Heart left ventricle (tissue), 16 donors: Measurements from ENCODE around the gene CELF2. TPM values are rescaled to one million over a fixed set of nuclear protein-coding genes. Genes with fewer than 3 reads are reported as not detected.

Source experiments
- ATAC-seq, 4 donors: fragments of 200-7000 bp; cut with Tn5 transposase; one replicate each; pipeline ENCODE4 v1.9.1; 2020 to 2022; ENCODE audit warnings: moderate library complexity in 4 of 4, mild to moderate bottlenecking in 3 of 4, moderate number of reproducible peaks in 1 of 4
- DNase-seq, 5 donors: peaks; one replicate each; pipeline ENCODE4 v3.0.0-alpha.2; 2020
- H3K27ac ChIP-seq, 12 donors: fragments of 200-600 bp; sonication (generic) in 4 of 12; one replicate each; pipeline versions ENCODE4 v1.5.0 to v1.8.0; 2016 to 2022; ENCODE audit warnings: mild to moderate bottlenecking in 2 of 12
- H3K27me3 ChIP-seq, 9 donors: fragments of 200-600 bp; sonication (generic) in 2 of 9; one replicate each; pipeline versions ENCODE4 v1.5.1 to v1.8.0; 2016 to 2022; ENCODE audit warnings: mild to moderate bottlenecking in 3 of 9
- H3K36me3 ChIP-seq, 9 donors: fragments of 200-600 bp; sonication (generic) in 2 of 9; one replicate each; pipeline versions ENCODE4 v1.5.0 to v1.8.0; 2018 to 2022; ENCODE audit warnings: mild to moderate bottlenecking in 2 of 9
- H3K4me1 ChIP-seq, 12 donors: fragments of 200-600 bp; sonication (generic) in 4 of 12; one replicate each; pipeline versions ENCODE4 v1.5.0 to v1.8.0; 2016 to 2022; ENCODE audit warnings: mild to moderate bottlenecking in 3 of 12
- H3K4me3 ChIP-seq, 12 donors: fragments of 200-600 bp; sonication (generic) in 4 of 12; one replicate each; pipeline versions ENCODE4 v1.5.0 to v1.8.0; 2017 to 2022; ENCODE audit warnings: mild to moderate bottlenecking in 9 of 12, moderate library complexity in 4 of 12
- H3K9me3 ChIP-seq, 12 donors: fragments of 200-600 bp; sonication (generic) in 4 of 12; one replicate each; pipeline versions ENCODE4 v1.5.0 to v1.8.0; 2016 to 2022; ENCODE audit warnings: mild to moderate bottlenecking in 1 of 12
- POLR2A ChIP-seq, 2 donors: fragments of 450-650 bp; IDR thresholded peaks; one replicate each; pipeline ENCODE4 v1.6.1; 2017; ENCODE audit warnings: antibody characterized with exemption in 2 of 2, mild to moderate bottlenecking in 2 of 2, moderate library complexity in 2 of 2
- WGBS, 4 donors: extraction: QIAGEN DNeasy Blood & Tissue Kit in 2 of 4; methylation state at CpG; one replicate each; pipeline versions ENCODE4 v1.1.5 to v1.1.7; 2013 to 2018; 5-methylcytosine and 5-hydroxymethylcytosine counted together
- intact Hi-C, 10 donors: fragments of 100-400 bp; cut with DNase I; formaldehyde crosslinking; loops; one replicate each; pipeline versions ENCODE4 v1.11.1 to v1.14.2; 2022
- polyA plus RNA-seq, 2 donors: library from polyadenylated mRNA; stranded (reverse); fragments of 200-250 nt; gene quantifications; one replicate each; pipeline ENCODE4 v1.2.3, GENCODE V29; 2013
- total RNA-seq, 9 donors: library from RNA; depleted of rRNA in 2 of 9; stranded (reverse); fragments of >200 nt in 2 of 9; fragmentation: NEBNext Ultra II Directional in 3 of 9; extraction: Animal tissue kit (Norgen Biotek cat#: 25700) in 3 of 9; gene quantifications; one replicate each; pipeline versions ENCODE4 v1.1.0 to v1.2.4, GENCODE V29; 2016 to 2023
- TF ChIP-seq, protein P1 (sequence below), 12 donors: fragments of 200-600 bp; sonication (generic) in 4 of 12; IDR thresholded peaks; one replicate each; pipeline versions ENCODE4 v1.5.0 to v1.8.0; 2018 to 2022; ENCODE audit warnings: antibody characterized with exemption in 12 of 12, mild to moderate bottlenecking in 5 of 12
- donor health status: ischemic (EF 13 %, LVEDD 7.1; RV severe dilation, severe dysfunction).
- donor health status: healthy with polysubstance abuse.
- donor health status: DM: no; HTN: yes; CAD: no.
- donor health status: DM: no; HTN: no; CAD: no.
- donor health status: ischemic (EF 25% LVEDD 6.9; RV normal size, moderate dysfunction).
- donor health status: ischemic (EF 25% LVEDD 5.7; RV mildly dilated, moderate dysfunction).
- donor health status: healthy.
- donor health status: DM: yes; HTN: yes; CAD: no.
- donor health status: ischemic (EF 35%, LVEDD 5.7; RV mildly dilated, moderate dysfunction).
- donor health status: nonischemic (EF 11% LVEDD 7.7; RV severe dilation, severe dysfunction).
- donor health status: DM: yes; HTN: yes; CAD: no.
- donor health status: PGD.
- donor health status: ischemic (EF 29% LVEDD 5.4; RV normal size, mild dysfunction).
- donor health status: nonischemic (EF 23%, LVEDD 6.1; RV moderate dilation, normal function).

Gene CELF2
- total and polyA plus RNA-seq, 11 donors: 14.2 to 103 (median 67.1) TPM

DNA sequence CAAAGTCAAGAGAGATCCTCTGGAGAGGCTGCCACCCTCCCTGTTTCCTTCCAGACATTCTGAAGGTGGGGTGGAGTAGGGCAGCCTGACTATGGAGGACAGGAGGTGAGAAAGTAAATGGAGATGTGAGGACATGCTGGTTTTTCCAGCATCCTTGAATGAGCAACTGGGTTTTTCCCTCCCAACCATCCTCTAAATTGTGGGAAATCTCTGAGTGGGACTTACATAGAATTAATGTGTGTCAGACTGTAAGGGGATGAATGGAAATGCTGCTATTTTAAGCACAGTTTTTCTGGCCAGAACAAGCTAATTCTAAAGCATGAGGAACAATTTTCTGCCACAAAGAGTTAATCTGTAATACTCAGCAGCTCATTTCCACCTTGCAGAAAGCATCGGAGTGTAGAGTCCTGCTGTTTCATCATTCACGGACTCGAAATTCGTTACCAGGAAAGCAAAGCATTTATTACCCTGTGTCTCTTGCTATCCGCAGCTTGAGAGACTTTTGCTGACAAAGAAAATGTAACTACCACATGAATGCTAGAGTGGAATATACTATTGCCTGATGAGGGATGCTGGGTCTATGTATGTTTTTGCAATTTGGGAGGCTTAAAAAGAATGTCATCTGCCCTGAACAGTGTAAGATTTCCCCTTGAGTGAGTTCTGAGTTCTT, 213.0 kb downstream of the CELF2 start:
- Histone ChIP-seq H3K4me1 (peaks cover 0 to 65% (median 17%) of the 10 kb centered on the region in 12 donors), H3K9me3 (peaks cover 0 to 10% (median 0%) of the 10 kb centered on the region in 12 donors), H3K36me3 (peaks cover 0 to 44% (median 0%) of the 10 kb centered on the region in 9 donors), H3K4me3 (no peak overlapping the region), H3K27ac (peak overlapping the region in 1 of 12 donors; percentile 20), H3K27me3 (no peaks in the 10 kb centered on the region)
- DNase-seq: no peak
- no peak for ATAC-seq
- no peak for TF ChIP-seq POLR2A (IDR thresholded peaks at IDR 0.05)
- TF ChIP-seq, protein P1, sequence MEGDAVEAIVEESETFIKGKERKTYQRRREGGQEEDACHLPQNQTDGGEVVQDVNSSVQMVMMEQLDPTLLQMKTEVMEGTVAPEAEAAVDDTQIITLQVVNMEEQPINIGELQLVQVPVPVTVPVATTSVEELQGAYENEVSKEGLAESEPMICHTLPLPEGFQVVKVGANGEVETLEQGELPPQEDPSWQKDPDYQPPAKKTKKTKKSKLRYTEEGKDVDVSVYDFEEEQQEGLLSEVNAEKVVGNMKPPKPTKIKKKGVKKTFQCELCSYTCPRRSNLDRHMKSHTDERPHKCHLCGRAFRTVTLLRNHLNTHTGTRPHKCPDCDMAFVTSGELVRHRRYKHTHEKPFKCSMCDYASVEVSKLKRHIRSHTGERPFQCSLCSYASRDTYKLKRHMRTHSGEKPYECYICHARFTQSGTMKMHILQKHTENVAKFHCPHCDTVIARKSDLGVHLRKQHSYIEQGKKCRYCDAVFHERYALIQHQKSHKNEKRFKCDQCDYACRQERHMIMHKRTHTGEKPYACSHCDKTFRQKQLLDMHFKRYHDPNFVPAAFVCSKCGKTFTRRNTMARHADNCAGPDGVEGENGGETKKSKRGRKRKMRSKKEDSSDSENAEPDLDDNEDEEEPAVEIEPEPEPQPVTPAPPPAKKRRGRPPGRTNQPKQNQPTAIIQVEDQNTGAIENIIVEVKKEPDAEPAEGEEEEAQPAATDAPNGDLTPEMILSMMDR (IDR thresholded peaks at IDR 0.05): no peak
- intact Hi-C loops: no loop called here
- 47 to 63% (median 54%) methylated on average over 5 of the region's 5 CpGs for WGBS, 4 donors

DNA sequence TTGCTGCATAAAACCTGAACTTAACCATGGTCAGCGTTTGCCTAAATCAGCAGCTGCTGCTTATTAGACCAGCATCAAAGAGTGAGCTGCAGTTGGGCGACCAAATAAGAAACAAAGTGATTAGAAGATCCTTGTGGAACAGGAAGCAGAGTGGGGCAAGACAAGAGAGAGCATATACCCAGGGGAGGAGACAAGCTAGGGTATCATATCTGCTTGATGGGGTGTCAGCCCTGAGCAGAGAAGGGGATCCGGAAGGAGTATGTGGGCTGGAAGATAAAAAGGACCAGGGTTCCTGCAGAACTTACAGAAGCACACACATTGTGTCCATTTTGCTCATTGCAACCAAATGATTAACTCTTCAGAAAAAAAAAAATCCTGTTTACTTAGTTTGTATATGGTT, 213.6 kb downstream of the CELF2 start:
- no peak for TF ChIP-seq POLR2A (IDR thresholded peaks at IDR 0.05)
- TF ChIP-seq, protein P1 (IDR thresholded peaks at IDR 0.05): no peak
- H3K9me3 ChIP-seq: peaks cover 0 to 10% (median 0%) of the 10 kb centered on the region in 12 donors
- H3K27ac ChIP-seq: no peak overlapping the region
- H3K4me1 ChIP-seq: peaks cover 0 to 64% (median 12%) of the 10 kb centered on the region in 12 donors
- DNase-seq (no peak), ATAC-seq (no peak)
- no peak overlapping the region for H3K4me3 ChIP-seq
- WGBS, 4 donors: 74 to 89% (median 81%) methylated on average over 3 of the region's 3 CpGs
- intact Hi-C loops: no loop called here
- peaks cover 0 to 44% (median 0%) of the 10 kb centered on the region in 9 donors for H3K36me3 ChIP-seq
- H3K27me3 ChIP-seq: no peaks in the 10 kb centered on the region

DNA sequence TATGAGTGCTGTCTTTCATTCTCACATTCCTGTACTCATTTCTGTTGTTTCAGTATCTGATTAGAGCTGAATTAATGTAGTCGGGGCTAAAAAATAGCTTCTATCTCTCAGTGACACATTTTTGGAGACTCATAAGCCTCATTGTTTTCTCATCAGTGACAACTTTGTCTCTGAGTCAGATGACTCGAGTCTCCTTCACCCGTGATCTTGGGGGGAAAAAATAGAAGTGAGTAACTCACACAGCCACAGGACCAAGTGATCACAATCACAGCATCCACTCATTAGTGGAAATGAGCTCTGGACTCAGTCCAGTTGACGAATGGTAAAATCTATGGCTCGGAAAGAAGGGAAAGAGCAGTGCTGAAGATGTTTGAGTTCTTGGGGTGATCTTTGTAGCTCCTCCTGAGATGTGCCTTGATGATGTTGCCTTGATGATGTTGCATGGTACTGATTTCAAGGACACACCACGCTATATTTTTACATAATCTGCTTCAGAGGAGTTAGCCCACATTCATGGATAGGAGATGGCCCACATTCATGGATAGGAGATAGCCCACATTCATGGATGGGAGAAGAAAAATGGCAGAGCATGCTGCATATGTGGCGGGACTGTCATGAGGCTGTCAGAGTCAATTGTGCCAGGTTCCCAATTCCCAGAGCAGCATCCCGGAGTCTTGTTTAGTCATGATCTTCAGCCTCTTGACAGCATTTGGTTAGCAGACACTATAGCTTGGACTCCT, 214.7 kb downstream of the CELF2 start:
- 76 to 86% (median 82%) methylated on average over 8 of the region's 8 CpGs for WGBS, 4 donors
- ATAC-seq: no peak
- Histone ChIP-seq H3K9me3 (peaks cover 0 to 10% (median 0%) of the 10 kb centered on the region in 12 donors), H3K36me3 (peaks cover 0 to 36% (median 0%) of the 10 kb centered on the region in 9 donors), H3K4me1 (peaks cover 0 to 64% (median 8%) of the 10 kb centered on the region in 12 donors), H3K27ac (no peak overlapping the region), H3K4me3 (no peak overlapping the region), H3K27me3 (no peaks in the 10 kb centered on the region)
- intact Hi-C loops: no loop called here
- DNase-seq: no peak
- no peak for TF ChIP-seq POLR2A (IDR thresholded peaks at IDR 0.05)
- TF ChIP-seq, protein P1 (IDR thresholded peaks at IDR 0.05): no peak

DNA sequence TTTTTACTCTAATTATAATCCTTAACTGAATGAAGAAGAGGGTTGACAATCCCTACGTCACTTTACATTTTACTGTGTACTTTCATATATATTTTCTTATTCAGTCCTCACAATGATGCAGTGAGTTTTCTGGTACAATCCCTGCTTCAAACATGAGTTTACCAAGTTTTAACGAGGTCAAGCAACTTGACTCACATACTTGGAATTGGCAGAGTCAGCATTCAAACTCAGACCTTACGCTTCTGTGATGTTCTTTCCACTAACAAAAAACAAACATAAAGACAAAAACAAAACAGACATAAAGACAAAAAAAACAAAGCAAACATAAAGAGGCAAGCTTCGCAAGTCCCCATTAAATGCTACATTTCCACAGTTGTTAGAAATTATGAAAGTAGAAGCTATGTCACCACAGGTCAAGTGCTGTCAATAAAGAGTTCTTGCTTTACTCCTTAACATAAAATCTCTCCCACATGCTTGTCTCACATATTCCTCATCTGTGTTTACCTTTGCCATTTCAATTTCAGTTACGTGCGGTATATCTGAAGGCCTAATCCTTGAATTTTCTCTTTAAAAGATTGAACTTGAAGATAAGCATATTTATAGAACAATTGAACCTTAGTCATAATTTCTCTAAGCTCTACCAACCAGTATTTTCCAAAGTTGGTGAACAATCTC, 217.3 kb downstream of the CELF2 start:
- H3K9me3 ChIP-seq: peaks cover 0 to 10% (median 0%) of the 10 kb centered on the region in 12 donors
- H3K27me3 ChIP-seq: no peaks in the 10 kb centered on the region
- H3K4me3 ChIP-seq: no peak overlapping the region
- TF ChIP-seq POLR2A (IDR thresholded peaks at IDR 0.05): no peak
- TF ChIP-seq, protein P1 (IDR thresholded peaks at IDR 0.05): no peak
- intact Hi-C loops: no loop called here
- WGBS, 4 donors: 75 to 85% (median 83%) methylated on average over 6 of the region's 6 CpGs
- peaks cover 0 to 26% (median 0%) of the 10 kb centered on the region in 9 donors for H3K36me3 ChIP-seq
- ATAC-seq (no peak), DNase-seq (no peak)
- H3K27ac ChIP-seq: no peak overlapping the region
- H3K4me1 ChIP-seq: peaks cover 0 to 66% (median 15%) of the 10 kb centered on the region in 12 donors
